H9 (cell line): ENCODE measurements around the gene NPAS3. TPM values are rescaled to one million over a fixed set of nuclear protein-coding genes. Genes with fewer than 3 reads are reported as not detected.

Experiments used
- DNase-seq: peaks from one replicate; pipeline ENCODE4 v3.0.0-alpha.2; 2017
- H2AFZ ChIP-seq: one replicate; pipeline ENCODE4 v1.6.1; 2013; ENCODE audit warnings: mild to moderate bottlenecking, low read length, control low read depth, moderate library complexity
- H2AK5ac ChIP-seq: 2 replicates; pipeline ENCODE4 v1.6.1; 2013; ENCODE audit warnings: low read length, control low read depth, mixed read lengths; ENCODE audit not compliant: insufficient read length
- H2BK120ac ChIP-seq: one replicate; pipeline ENCODE4 v1.6.1; 2013; ENCODE audit warnings: low read depth, mild to moderate bottlenecking, low read length, control low read depth, inconsistent platforms; ENCODE audit not compliant: poor library complexity, severe bottlenecking
- H2BK12ac ChIP-seq: 2 replicates; pipeline ENCODE4 v1.6.1; 2013; ENCODE audit warnings: low read length, control low read depth, mixed read lengths, low read depth; ENCODE audit not compliant: insufficient read length
- H2BK15ac ChIP-seq: 2 replicates; pipeline ENCODE4 v1.6.1; 2013; ENCODE audit warnings: low read depth, low read length, control low read depth
- H2BK20ac ChIP-seq: one replicate; pipeline ENCODE4 v1.6.1; 2013; ENCODE audit warnings: low read depth, mild to moderate bottlenecking, low read length, control low read depth, inconsistent platforms; ENCODE audit not compliant: poor library complexity, severe bottlenecking
- H2BK5ac ChIP-seq: 2 replicates; pipeline ENCODE4 v1.6.1; 2013; ENCODE audit warnings: low read length, control low read depth, mixed read lengths; ENCODE audit not compliant: insufficient read length
- H3K14ac ChIP-seq: 2 replicates; pipeline ENCODE4 v1.6.1; 2013; ENCODE audit warnings: low read length, control low read depth; ENCODE audit not compliant: insufficient read depth
- H3K18ac ChIP-seq: 2 replicates; pipeline ENCODE4 v1.6.1; 2013; ENCODE audit warnings: low read depth, mild to moderate bottlenecking, mixed read lengths, low read length, control low read depth; ENCODE audit not compliant: insufficient read length
- H3K23ac ChIP-seq: 2 replicates; pipeline ENCODE4 v1.6.1; 2013; ENCODE audit warnings: low read length, control low read depth, mixed read lengths, low read depth; ENCODE audit not compliant: insufficient read length
- H3K23me2 ChIP-seq: 2 replicates; pipeline ENCODE4 v1.6.1; 2013; ENCODE audit warnings: low read depth, mild to moderate bottlenecking, mixed read lengths, low read length, control low read depth; ENCODE audit not compliant: insufficient read length, poor library complexity, severe bottlenecking
- H3K27ac ChIP-seq: 2 replicates; pipeline ENCODE4 v1.5.1; 2013; ENCODE audit warnings: low read length, control low read depth, mixed read lengths, low read depth; ENCODE audit not compliant: insufficient read length
- H3K27me3 ChIP-seq: 2 replicates; pipeline ENCODE4 v1.6.1; 2013; ENCODE audit warnings: low read length, control low read depth, inconsistent platforms; ENCODE audit not compliant: insufficient read depth
- H3K4ac ChIP-seq: 2 replicates; pipeline ENCODE4 v1.6.1; 2013; ENCODE audit warnings: low read depth, mild to moderate bottlenecking, control low read depth, inconsistent platforms, low read length, moderate library complexity
- H3K4me1 ChIP-seq: 2 replicates; pipeline ENCODE4 v1.6.1; 2013; ENCODE audit warnings: low read length, control low read depth, inconsistent platforms; ENCODE audit not compliant: insufficient read depth
- H3K4me2 ChIP-seq: 2 replicates; pipeline ENCODE4 v1.6.1; 2013; ENCODE audit warnings: low read length, control low read depth, mixed read lengths; ENCODE audit not compliant: insufficient read length, insufficient read depth
- H3K56ac ChIP-seq: 2 replicates; pipeline ENCODE4 v1.6.1; 2013; ENCODE audit warnings: low read depth, mild to moderate bottlenecking, mixed read lengths, low read length, control low read depth; ENCODE audit not compliant: insufficient read length
- H3K79me1 ChIP-seq: 2 replicates; pipeline ENCODE4 v1.6.1; 2013; ENCODE audit warnings: low read depth, mild to moderate bottlenecking, moderate library complexity, low read length, control low read depth, inconsistent platforms; ENCODE audit not compliant: insufficient read depth, poor library complexity, severe bottlenecking
- H3K79me2 ChIP-seq: 2 replicates; pipeline ENCODE4 v1.6.1; 2013; ENCODE audit warnings: low read length, control low read depth, inconsistent platforms; ENCODE audit not compliant: insufficient read depth
- H3K9ac ChIP-seq: 2 replicates; pipeline ENCODE4 v1.6.1; 2013; ENCODE audit warnings: low read length, control low read depth, mixed read lengths; ENCODE audit not compliant: insufficient read length; ENCODE audit errors: extremely low read depth
- H3K9me3 ChIP-seq: one replicate; pipeline ENCODE4 v1.6.1; 2013; ENCODE audit warnings: low read depth, low read length, inconsistent platforms; ENCODE audit not compliant: control insufficient read depth
- H3T11ph ChIP-seq: one replicate; pipeline ENCODE4 v1.6.1; 2013; ENCODE audit warnings: mild to moderate bottlenecking, low read length, control low read depth, inconsistent platforms
- H4K20me1 ChIP-seq: one replicate; pipeline ENCODE4 v1.6.1; 2013; ENCODE audit not compliant: control insufficient read depth, insufficient read length, insufficient read depth
- H4K5ac ChIP-seq: 2 replicates; pipeline ENCODE4 v1.6.1; 2013; ENCODE audit warnings: low read depth, mild to moderate bottlenecking, mixed read lengths, low read length, control low read depth; ENCODE audit not compliant: insufficient read length
- H4K8ac ChIP-seq: replicated peaks from 2 replicates; pipeline ENCODE4 v1.6.1; 2013; ENCODE audit warnings: low read length, control low read depth, mixed read lengths, low read depth; ENCODE audit not compliant: insufficient read length
- H4K91ac ChIP-seq: 2 replicates; pipeline ENCODE4 v1.6.1; 2013; ENCODE audit warnings: low read depth, mild to moderate bottlenecking, moderate library complexity, mixed read lengths, low read length, control low read depth; ENCODE audit not compliant: insufficient read length
- H3K27ac Mint-ChIP-seq, 3 experiments: 2 replicates in 2 of 3; 3 replicates in 1 of 3; pipeline ENCODE4 v1.8.0; 2020 to 2021; ENCODE audit warnings: mixed read lengths in 3 of 3, mild to moderate bottlenecking in 1 of 3, moderate library complexity in 1 of 3
- H3K27me3 Mint-ChIP-seq: 2 replicates; pipeline ENCODE4 v1.8.0; 2021; ENCODE audit warnings: low read depth, mild to moderate bottlenecking, moderate library complexity, mixed read lengths
- H3K36me3 Mint-ChIP-seq, 3 experiments: 2 replicates in 2 of 3; 3 replicates in 1 of 3; pipeline ENCODE4 v1.8.0; 2020 to 2021; ENCODE audit warnings: low read depth in 3 of 3, mixed read lengths in 3 of 3; ENCODE audit not compliant: insufficient read depth in 1 of 3
- H3K4me1 Mint-ChIP-seq, 2 experiments: 2 replicates each; pipeline ENCODE4 v1.8.0; 2020; ENCODE audit warnings: mixed read lengths in 2 of 2
- H3K4me3 Mint-ChIP-seq, 2 experiments: 2 replicates in 1 of 2; 3 replicates in 1 of 2; pipeline ENCODE4 v1.8.0; 2020 to 2021; ENCODE audit warnings: mild to moderate bottlenecking in 2 of 2, mixed read lengths in 2 of 2, moderate library complexity in 1 of 2
- H3K9me3 Mint-ChIP-seq, 2 experiments: 2 replicates in 1 of 2; 3 replicates in 1 of 2; pipeline ENCODE4 v1.8.0; 2020; ENCODE audit warnings: mild to moderate bottlenecking in 2 of 2, mixed read lengths in 2 of 2, moderate library complexity in 1 of 2
- WGBS: extraction: QIAGEN DNeasy Blood & Tissue Kit; methylation state at CpG from one replicate; pipeline ENCODE4 v1.1.7; 2013; ENCODE audit warnings: missing lambda C conversion rate, low lambda C conversion rate, mixed read lengths; ENCODE audit not compliant: insufficient read length; ENCODE audit errors: extremely low coverage; 5-methylcytosine and 5-hydroxymethylcytosine counted together
- total RNA-seq: library from RNA; stranded (reverse); gene quantifications from 2 replicates; pipeline ENCODE4 v1.2.1, GENCODE V29; 2021
- TF ChIP-seq, protein P1 (sequence below): fragments of 200-600 bp; sonication (generic); conservative IDR thresholded peaks from 3 replicates; pipeline ENCODE4 v1.8.0; 2021; ENCODE audit warnings: antibody characterized with exemption, mild to moderate bottlenecking

Gene NPAS3
- total RNA-seq, 1 experiment from 2014 or later: 0.17 TPM

DNA sequence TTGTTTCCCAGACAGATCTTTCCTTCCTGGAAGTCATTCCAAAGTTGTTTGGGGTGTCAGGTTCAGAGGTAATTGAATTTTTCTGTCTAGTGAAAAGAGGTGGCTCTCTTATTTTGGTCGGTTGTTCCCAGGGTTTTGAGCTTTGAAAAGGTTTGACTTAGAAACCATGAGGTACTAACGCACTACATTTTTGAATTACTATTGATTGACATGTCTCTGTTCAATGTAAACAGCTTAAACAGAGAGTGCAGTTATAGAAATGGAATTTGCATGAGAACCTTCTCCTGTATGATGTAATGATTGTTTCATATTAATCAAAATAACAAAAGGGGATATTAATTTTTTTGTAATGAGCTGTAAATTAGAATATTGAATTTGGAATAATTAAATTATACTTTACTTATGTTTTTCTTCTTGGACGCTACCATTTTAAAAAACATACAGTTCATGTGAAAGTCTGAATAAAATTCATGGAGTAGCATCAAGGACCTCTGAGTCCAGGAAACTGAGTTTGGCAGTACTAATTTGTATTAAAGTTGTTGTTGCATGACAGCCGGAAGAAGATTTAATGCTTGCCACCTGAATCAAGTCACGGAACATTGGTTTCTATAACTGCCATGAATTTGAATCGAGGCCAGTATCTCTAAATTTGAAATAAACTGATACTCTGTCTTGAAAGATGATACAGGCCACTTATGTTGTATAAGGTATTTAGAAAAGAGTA is 41.7 kb downstream of the NPAS3 start:
- no peak overlapping the region for H2BK120ac ChIP-seq
- no CpG with 5 or more reads among the region's 6 CpGs for WGBS
- no peaks in the 10 kb centered on the region for H4K20me1 ChIP-seq
- no peak overlapping the region for H3K14ac ChIP-seq
- H2BK20ac ChIP-seq: no peak overlapping the region
- no peak overlapping the region for H3K9ac ChIP-seq
- H4K91ac ChIP-seq: no peak overlapping the region
- H3K27me3 ChIP-seq: no peaks in the 10 kb centered on the region
- H3K4me2 ChIP-seq: no peak overlapping the region
- no peak overlapping the region for H4K8ac ChIP-seq
- no peak overlapping the region for H3K4me3 Mint-ChIP-seq
- H2BK5ac ChIP-seq: no peak overlapping the region
- H3K56ac ChIP-seq: no peak overlapping the region
- H3K79me1 ChIP-seq: no peaks in the 10 kb centered on the region
- no peak overlapping the region for H3T11ph ChIP-seq
- no peak for DNase-seq
- no peak overlapping the region for H3K27ac ChIP-seq
- H3K23ac ChIP-seq: no peak overlapping the region
- H3K4me1 ChIP-seq: no peaks in the 10 kb centered on the region
- H3K79me2 ChIP-seq: no peaks in the 10 kb centered on the region
- no peak overlapping the region for H3K18ac ChIP-seq
- H2AK5ac ChIP-seq: no peak overlapping the region
- H2AFZ ChIP-seq: no peak overlapping the region
- H3K27me3 Mint-ChIP-seq: no peaks in the 10 kb centered on the region
- H3K4me1 Mint-ChIP-seq: no peaks in the 10 kb centered on the region
- H2BK12ac ChIP-seq: no peak overlapping the region
- H2BK15ac ChIP-seq: no peak overlapping the region
- H3K27ac Mint-ChIP-seq: no peak overlapping the region
- no peaks in the 10 kb centered on the region for H3K9me3 ChIP-seq
- H3K9me3 Mint-ChIP-seq: no peaks in the 10 kb centered on the region
- no peaks in the 10 kb centered on the region for H3K23me2 ChIP-seq
- H3K36me3 Mint-ChIP-seq: no peaks in the 10 kb centered on the region
- no peak overlapping the region for H4K5ac ChIP-seq
- TF ChIP-seq, protein P1, sequence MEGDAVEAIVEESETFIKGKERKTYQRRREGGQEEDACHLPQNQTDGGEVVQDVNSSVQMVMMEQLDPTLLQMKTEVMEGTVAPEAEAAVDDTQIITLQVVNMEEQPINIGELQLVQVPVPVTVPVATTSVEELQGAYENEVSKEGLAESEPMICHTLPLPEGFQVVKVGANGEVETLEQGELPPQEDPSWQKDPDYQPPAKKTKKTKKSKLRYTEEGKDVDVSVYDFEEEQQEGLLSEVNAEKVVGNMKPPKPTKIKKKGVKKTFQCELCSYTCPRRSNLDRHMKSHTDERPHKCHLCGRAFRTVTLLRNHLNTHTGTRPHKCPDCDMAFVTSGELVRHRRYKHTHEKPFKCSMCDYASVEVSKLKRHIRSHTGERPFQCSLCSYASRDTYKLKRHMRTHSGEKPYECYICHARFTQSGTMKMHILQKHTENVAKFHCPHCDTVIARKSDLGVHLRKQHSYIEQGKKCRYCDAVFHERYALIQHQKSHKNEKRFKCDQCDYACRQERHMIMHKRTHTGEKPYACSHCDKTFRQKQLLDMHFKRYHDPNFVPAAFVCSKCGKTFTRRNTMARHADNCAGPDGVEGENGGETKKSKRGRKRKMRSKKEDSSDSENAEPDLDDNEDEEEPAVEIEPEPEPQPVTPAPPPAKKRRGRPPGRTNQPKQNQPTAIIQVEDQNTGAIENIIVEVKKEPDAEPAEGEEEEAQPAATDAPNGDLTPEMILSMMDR: no peak
- no peak overlapping the region for H3K4ac ChIP-seq
